LNCAP (cell line): ENCODE measurements around the gene CINP.

Source experiments
- TF ChIP-seq, protein P1 (sequence below): fragments of 450-650 bp; IDR thresholded peaks from 2 replicates; pipeline ENCODE4 v1.5.1; 2017; ENCODE audit warnings: mild to moderate bottlenecking

The CINP gene

DNA sequence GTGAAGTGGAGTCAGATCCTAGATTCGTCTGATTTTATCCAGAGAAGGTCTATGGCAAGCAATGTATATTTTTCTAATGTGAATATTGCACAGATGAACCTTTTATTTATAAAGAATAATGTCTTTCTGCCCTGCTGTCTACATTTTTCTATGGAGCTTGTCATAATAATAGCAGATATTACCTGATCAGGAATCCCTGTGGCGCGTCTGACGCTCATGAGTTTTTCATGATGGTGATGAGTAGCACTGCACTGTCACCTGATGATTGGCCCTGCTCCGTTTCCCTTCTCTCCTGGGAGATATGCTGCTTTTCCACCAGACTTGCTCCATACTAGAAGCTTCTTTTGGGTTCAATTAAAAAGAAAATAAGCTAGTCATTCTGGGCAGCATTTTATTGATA is 20.5 kb downstream of the CINP start:
- TF ChIP-seq, protein P1, sequence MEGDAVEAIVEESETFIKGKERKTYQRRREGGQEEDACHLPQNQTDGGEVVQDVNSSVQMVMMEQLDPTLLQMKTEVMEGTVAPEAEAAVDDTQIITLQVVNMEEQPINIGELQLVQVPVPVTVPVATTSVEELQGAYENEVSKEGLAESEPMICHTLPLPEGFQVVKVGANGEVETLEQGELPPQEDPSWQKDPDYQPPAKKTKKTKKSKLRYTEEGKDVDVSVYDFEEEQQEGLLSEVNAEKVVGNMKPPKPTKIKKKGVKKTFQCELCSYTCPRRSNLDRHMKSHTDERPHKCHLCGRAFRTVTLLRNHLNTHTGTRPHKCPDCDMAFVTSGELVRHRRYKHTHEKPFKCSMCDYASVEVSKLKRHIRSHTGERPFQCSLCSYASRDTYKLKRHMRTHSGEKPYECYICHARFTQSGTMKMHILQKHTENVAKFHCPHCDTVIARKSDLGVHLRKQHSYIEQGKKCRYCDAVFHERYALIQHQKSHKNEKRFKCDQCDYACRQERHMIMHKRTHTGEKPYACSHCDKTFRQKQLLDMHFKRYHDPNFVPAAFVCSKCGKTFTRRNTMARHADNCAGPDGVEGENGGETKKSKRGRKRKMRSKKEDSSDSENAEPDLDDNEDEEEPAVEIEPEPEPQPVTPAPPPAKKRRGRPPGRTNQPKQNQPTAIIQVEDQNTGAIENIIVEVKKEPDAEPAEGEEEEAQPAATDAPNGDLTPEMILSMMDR: no peak

DNA sequence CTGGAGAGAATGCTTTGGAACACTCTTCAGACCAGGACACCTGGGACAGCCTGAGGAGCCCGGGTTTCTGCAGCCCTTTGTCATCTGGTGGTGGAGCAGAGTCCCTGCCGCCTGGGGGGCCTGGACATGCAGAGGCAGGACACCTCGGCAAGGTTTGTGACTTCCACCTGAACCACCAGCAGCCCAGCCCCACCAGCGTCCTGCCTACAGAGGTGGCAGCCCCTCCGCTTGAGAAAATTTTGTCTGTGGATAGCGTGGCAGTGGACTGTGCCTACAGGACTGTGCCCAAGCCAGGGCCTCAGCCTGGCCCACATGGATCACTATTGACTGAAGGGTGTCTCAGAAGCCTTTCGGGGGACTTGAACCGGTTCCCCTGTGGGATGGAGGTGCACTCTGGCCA is 21.1 kb downstream of the CINP start:
- TF ChIP-seq, protein P1: no peak

DNA sequence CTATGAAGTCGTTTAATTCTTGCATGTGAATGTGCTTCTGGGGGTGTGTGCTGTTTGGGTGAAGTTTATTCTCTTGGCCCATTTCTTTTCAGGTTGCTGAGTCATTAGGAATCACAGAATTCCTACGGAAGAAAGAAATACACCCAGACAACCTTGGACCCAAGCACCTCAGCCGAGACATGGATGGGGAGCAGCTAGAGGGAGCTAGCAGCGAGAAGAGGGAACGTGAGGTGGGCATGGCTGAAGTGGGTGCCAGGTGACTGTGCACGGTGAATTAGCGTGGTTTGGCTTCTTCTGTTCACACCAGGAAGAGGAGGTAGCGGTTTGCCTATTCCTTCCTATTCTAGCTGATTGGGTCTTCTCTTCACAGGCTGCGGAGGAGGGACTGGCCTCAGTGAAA is 24.0 kb downstream of the CINP start:
- TF ChIP-seq, protein P1: no peak

DNA sequence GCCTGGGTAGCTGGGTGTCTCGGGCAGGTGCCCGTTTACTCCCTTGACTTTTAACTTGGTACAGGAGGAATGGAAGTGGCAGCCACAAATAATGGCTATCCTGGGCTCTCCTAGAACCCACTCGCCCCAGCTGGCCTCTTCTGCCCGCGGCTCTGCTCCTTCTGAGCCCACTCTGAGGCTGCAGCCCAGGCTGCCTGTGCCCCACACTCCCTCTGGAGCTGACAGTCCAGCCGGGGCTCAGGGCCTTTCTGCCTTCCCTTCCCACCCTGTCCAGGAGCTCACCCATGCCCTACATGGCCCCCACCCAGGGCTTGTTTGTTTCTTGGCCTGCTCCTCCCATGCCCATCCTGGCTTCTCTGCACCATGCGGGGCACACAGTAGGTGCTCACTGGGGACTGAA is 27.5 kb downstream of the CINP start:
- TF ChIP-seq, protein P1: no peak

DNA sequence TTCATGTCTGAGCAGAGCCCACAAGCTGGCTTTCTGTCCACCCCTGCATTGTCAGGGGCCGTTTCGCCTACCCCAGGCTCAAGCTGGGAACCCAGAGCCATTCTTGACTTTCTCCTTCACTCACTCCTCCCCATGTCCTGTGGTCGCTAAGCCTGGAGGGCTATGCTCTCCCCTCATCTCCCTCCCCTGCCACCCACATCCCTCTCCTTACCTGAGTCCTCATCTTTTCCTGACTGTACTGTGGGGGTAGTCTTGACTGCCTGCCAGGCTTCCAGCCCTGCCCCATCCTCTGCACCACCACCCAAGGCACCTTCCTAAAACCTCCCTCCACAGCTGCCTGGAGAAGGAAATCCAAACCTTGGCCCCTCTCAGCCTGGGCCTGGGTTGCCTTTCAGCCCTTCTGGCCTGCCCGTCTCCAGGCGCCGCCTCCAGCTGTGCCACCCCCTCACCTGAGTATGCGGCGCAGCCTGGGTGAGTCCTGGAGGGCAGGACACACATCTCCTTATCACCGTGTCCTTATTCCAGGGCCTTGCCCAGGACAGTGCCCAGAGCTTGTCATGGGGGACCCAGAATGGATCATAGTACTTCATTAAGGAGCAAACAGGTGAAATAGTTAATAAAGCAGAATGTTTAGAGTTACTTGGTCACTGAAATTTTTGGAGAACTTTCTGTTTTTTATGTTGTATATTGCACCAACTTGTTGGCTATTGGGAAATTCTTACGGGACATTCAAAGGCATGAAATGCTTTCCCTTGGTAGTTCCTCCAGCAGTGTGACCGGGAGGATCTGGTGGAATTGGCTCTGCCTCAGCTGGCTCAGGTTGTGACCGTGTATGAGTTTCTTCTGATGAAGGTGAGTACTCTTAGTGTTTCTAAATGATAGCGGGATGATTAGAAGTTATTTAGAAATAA is 28.6 kb downstream of the CINP start:
- TF ChIP-seq, protein P1: no peak

DNA sequence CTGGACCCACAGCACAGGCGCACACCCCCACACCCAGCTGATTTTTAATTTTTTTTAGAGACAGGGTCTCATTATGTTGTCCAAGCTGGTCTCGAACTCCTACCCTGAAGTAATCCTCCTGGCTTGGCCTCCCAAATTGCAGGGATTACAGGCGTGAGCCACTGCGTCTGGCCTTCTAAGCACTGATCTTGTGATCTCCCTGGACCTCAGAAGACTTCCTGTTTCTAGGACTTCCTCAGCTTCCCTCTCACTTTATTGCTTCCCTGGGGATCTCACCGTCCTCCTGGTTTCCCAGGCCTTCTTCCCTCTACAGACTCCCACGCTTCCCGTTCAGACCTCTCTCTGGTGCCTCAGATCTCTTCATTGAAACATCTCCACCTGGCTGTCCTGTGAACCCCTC is 29.3 kb downstream of the CINP start:
- TF ChIP-seq, protein P1: no peak

DNA sequence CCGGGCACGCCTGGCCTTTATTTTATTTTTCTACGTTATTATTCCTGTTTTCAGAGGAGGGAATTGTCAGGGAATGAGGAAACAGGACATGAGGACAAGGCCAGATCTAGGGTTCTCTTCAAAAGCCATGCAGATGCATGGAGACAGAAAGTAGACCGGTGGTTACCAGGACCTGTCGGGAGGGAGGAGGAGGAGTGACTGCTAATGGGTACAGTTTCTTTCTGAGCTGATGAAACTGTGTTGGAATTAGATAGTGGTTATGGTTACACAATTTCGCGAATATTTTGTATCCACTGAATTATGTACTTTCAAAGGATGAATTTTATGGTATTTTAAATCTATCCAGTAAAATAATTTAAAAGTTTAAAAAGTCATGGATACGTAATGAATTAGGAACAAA is 31.9 kb downstream of the CINP start:
- TF ChIP-seq, protein P1: no peak
